Measurements from ENCODE around the gene OR6C6.
"Not testable (repeated sequence)": the region's sequence is repeated elsewhere in the genome, so short reads cannot be mapped to it uniquely, and the experiment has no call there.

OR6C6 gene

GRCh38 chr12:55296469-55296868 is at the start of gene OR6C6:
TSS of gene OR6C6 (minus strand) at chr12:55296569. CDS start at chr12:55295232, 1,337 bp downstream.
- no peak for ATAC-seq

- ATAC-seq, result no peak
Measured at GRCh38 chr12:55336002-55336401, 39.6 kb upstream of the OR6C6 start.

- ATAC-seq, result no peak
Measured at GRCh38 chr12:55330446-55330845, 34.1 kb upstream of the OR6C6 start, which contains the start of gene OR6C3. TSS of gene OR6C3 (plus strand) at chr12:55330746. CDS start at chr12:55331701, 955 bp downstream.

- ATAC-seq, result not testable (repeated sequence)
Measured at GRCh38 chr12:55325801-55326200, 29.4 kb upstream of the OR6C6 start.

- no peak for ATAC-seq
Measured at GRCh38 chr12:55320201-55320600, 23.8 kb upstream of the OR6C6 start.

- no peak for ATAC-seq
Measured at GRCh38 chr12:55314043-55314442, 17.7 kb upstream of the OR6C6 start, which contains the start of gene OR6C1. TSS of gene OR6C1 (plus strand) at chr12:55314343. CDS start at chr12:55320600, 6,257 bp downstream.

GRCh38 chr12:55289999-55290398 is 6.4 kb downstream of the OR6C6 start:
- ATAC-seq, result no peak

- no peak for ATAC-seq
Measured at GRCh38 chr12:55280991-55281390, 15.4 kb downstream of the OR6C6 start.

- no peak for ATAC-seq
Measured at GRCh38 chr12:55258303-55258702, 38.1 kb downstream of the OR6C6 start.

- ATAC-seq, result no peak
Measured at GRCh38 chr12:55256831-55257230, 39.5 kb downstream of the OR6C6 start.

- ATAC-seq, result no peak
Measured at GRCh38 chr12:55253281-55253680, 43.1 kb downstream of the OR6C6 start.

GRCh38 chr12:55250944-55251343 is 45.4 kb downstream of the OR6C6 start:
- ATAC-seq, result no peak

- no peak for ATAC-seq
Measured at GRCh38 chr12:55246159-55246558, 50.2 kb downstream of the OR6C6 start.

- ATAC-seq, result no peak
Measured at GRCh38 chr12:55244309-55244708, 52.1 kb downstream of the OR6C6 start, which contains the start of gene OR6C74. TSS of gene OR6C74 (plus strand) at chr12:55244609. CDS start at chr12:55247288, 2,679 bp downstream.
